Osteoblast (primary cell): Measurements from ENCODE around the gene PRSS35. TPM values are rescaled to one million over a fixed set of nuclear protein-coding genes. Genes with fewer than 3 reads are reported as not detected.
A peak's percentile ranks its signal among the peaks of the same experiment; 100 is the strongest.

Source experiments
- DNase-seq: peaks from one replicate; pipeline ENCODE4 v3.0.0; 2011; ENCODE audit warnings: low spot score, mixed read lengths; ENCODE audit not compliant: insufficient read length; ENCODE audit errors: missing footprints
- H2AFZ ChIP-seq: 2 replicates; pipeline ENCODE4 v1.6.0; 2011; ENCODE audit warnings: mild to moderate bottlenecking, low read length
- H3K27ac ChIP-seq: 2 replicates; pipeline ENCODE4 v1.5.1; 2011; ENCODE audit warnings: mild to moderate bottlenecking, low read depth, low read length, moderate library complexity
- H3K27me3 ChIP-seq: 2 replicates; pipeline ENCODE4 v1.6.0; 2012; ENCODE audit warnings: mild to moderate bottlenecking, control low read depth, inconsistent platforms, low read length, moderate library complexity; ENCODE audit not compliant: insufficient read depth
- H3K36me3 ChIP-seq: 2 replicates; pipeline ENCODE4 v1.5.1; 2011; ENCODE audit warnings: mild to moderate bottlenecking, low read length, control low read depth, moderate library complexity; ENCODE audit not compliant: insufficient read depth
- H3K4me1 ChIP-seq: 2 replicates; pipeline ENCODE4 v1.5.1; 2011; ENCODE audit warnings: mild to moderate bottlenecking, low read length, control low read depth, moderate library complexity; ENCODE audit not compliant: insufficient read depth
- H3K4me2 ChIP-seq: 2 replicates; pipeline ENCODE4 v1.6.0; 2011; ENCODE audit warnings: mild to moderate bottlenecking, low read length; ENCODE audit not compliant: insufficient read depth
- H3K4me3 ChIP-seq: fragments of 200-600 bp; sonication (generic); 3 replicates; pipeline ENCODE4 v1.5.1; 2012; ENCODE audit warnings: mild to moderate bottlenecking, low read length, inconsistent platforms; ENCODE audit not compliant: insufficient read depth
- H3K79me2 ChIP-seq: 2 replicates; pipeline ENCODE4 v1.6.0; 2012; ENCODE audit warnings: mild to moderate bottlenecking, low read length, control low read depth, inconsistent platforms; ENCODE audit not compliant: insufficient read depth
- H3K9me3 ChIP-seq: 2 replicates; pipeline ENCODE4 v1.5.1; 2011; ENCODE audit warnings: low read depth, low read length, control low read depth
- H4K20me1 ChIP-seq: 2 replicates; pipeline ENCODE4 v1.6.0; 2012; ENCODE audit warnings: mild to moderate bottlenecking, low read length, control low read depth; ENCODE audit not compliant: insufficient read depth
- total RNA-seq: library from RNA; depleted of rRNA; stranded (reverse); fragments of >200 nt; gene quantifications from 2 replicates; pipeline ENCODE4 v1.2.3, GENCODE V29; 2012
- TF ChIP-seq, protein P1 (sequence below): IDR thresholded peaks from 2 replicates; pipeline ENCODE4 v1.5.1; 2011; ENCODE audit warnings: mild to moderate bottlenecking, low read depth, low read length, moderate library complexity; ENCODE audit errors: extremely low read depth

Gene PRSS35
- total RNA-seq, 1 donor = 1.1 TPM

DNA sequence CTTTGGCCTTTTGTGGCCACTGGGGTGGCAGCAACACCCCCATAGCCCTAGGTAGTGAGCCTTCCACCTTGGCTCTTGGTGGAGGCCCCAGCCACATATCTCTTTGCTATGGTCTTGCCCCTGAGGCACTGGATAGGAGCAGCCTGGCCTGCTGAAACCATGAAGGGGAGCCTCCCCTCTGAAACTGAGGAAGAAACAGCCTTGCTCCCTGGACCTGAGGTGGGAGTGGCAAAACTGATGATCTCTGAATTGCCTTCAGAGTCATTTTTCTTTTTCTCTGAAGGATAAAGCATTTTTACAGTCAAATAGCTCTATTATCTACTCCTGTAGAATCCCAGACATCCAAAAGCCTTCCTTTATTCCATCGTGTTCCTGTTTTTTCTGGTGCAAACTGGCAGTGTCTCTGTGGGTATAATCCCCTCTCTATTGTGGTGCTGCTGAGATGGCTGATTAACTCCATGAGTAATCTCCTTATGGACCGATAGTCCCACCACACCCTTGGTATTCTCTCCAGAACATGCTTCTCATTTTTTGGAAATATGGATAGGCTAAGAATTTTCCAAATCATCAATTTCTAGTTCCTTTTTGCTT, 22.0 kb upstream of the PRSS35 start:
- Histone ChIP-seq H3K4me2 (no peak overlapping the region), H3K79me2 (no peaks in the 10 kb centered on the region), H3K36me3 (no peaks in the 10 kb centered on the region), H4K20me1 (no peaks in the 10 kb centered on the region), H3K4me3 (no peak overlapping the region), H3K27ac (no peak overlapping the region), H3K4me1 (no peaks in the 10 kb centered on the region), H3K9me3 (no peaks in the 10 kb centered on the region), H3K27me3 (no peaks in the 10 kb centered on the region), H2AFZ (no peak overlapping the region)
- no peak for DNase-seq
- TF ChIP-seq, protein P1, sequence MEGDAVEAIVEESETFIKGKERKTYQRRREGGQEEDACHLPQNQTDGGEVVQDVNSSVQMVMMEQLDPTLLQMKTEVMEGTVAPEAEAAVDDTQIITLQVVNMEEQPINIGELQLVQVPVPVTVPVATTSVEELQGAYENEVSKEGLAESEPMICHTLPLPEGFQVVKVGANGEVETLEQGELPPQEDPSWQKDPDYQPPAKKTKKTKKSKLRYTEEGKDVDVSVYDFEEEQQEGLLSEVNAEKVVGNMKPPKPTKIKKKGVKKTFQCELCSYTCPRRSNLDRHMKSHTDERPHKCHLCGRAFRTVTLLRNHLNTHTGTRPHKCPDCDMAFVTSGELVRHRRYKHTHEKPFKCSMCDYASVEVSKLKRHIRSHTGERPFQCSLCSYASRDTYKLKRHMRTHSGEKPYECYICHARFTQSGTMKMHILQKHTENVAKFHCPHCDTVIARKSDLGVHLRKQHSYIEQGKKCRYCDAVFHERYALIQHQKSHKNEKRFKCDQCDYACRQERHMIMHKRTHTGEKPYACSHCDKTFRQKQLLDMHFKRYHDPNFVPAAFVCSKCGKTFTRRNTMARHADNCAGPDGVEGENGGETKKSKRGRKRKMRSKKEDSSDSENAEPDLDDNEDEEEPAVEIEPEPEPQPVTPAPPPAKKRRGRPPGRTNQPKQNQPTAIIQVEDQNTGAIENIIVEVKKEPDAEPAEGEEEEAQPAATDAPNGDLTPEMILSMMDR = no peak

DNA sequence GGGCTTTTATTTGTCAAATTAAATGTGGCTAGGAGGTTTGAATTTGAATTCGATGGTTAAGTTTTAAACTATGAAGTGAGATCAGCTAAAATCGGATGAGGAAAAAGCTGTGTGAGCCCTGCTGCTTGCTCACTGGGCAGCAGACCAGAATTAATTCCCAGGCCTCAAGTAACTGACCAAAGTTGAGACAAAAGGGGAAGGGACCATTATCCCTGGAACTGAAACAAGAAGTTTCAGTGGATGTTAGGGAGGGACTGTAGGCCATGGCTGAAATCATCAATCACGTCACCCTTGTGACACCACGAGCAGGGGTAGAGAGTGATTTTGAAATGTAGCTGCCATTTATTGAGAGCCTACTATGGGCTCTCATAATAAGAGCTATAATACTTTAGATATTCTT, 7.0 kb upstream of the PRSS35 start:
- Histone ChIP-seq H3K4me1 (no peaks in the 10 kb centered on the region), H2AFZ (no peak overlapping the region), H3K36me3 (no peaks in the 10 kb centered on the region), H3K4me3 (no peak overlapping the region), H4K20me1 (no peaks in the 10 kb centered on the region), H3K79me2 (no peaks in the 10 kb centered on the region), H3K4me2 (no peak overlapping the region), H3K9me3 (no peaks in the 10 kb centered on the region), H3K27ac (no peak overlapping the region), H3K27me3 (no peaks in the 10 kb centered on the region)
- TF ChIP-seq, protein P1 = no peak
- DNase-seq = no peak

DNA sequence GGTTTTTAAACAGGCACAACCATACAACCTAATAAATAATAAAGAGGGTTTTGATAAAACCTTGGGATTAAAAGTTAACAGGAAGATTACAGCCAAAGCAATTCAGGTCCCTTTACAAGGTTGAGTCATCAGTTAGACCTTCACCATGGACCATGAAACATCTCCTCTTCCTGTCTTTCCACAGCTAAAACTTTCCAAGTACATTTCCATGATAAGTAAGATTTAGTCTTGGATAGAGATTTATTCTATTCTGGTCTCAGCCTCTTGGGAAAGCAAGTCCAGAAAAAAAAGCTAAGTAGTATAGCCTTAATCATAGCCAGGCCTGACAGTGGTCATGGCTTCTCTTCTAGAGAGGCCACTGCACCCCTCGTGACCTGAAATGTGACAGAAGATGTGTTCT, 2.9 kb upstream of the PRSS35 start:
- TF ChIP-seq, protein P1 = no peak
- Histone ChIP-seq H3K4me3 (no peak overlapping the region), H3K4me2 (no peak overlapping the region), H2AFZ (no peak overlapping the region), H3K9me3 (no peaks in the 10 kb centered on the region), H3K27ac (no peak overlapping the region), H3K79me2 (no peaks in the 10 kb centered on the region), H4K20me1 (no peaks in the 10 kb centered on the region), H3K36me3 (no peaks in the 10 kb centered on the region), H3K4me1 (peaks cover 3% of the 10 kb centered on the region), H3K27me3 (no peaks in the 10 kb centered on the region)
- peak; percentile 45 for DNase-seq

DNA sequence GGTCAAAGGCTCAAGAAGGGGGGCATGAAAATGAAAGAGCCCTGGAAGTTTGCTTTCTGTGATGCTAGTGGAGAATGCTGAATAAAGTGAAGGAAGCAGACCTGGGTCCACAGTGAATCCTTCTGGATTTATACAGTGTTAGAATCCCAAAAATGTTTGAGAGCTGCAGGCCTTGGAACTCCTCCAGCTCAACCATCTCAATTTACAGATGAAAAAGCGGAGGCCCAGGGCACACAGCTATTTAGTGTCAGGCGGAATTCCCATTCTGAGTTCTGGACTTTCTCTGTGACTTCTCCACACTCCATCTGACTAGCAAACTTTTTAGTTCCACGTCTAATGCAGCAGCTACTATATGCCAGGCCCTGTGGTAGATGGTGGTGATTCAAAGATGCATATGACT, 1.5 kb upstream of the PRSS35 start:
- Histone ChIP-seq H3K79me2 (no peaks in the 10 kb centered on the region), H3K36me3 (no peaks in the 10 kb centered on the region), H3K9me3 (no peaks in the 10 kb centered on the region), H3K4me1 (peaks cover 3% of the 10 kb centered on the region), H4K20me1 (no peaks in the 10 kb centered on the region), H3K4me2 (no peak overlapping the region), H2AFZ (no peak overlapping the region), H3K4me3 (no peak overlapping the region), H3K27me3 (no peaks in the 10 kb centered on the region), H3K27ac (no peak overlapping the region)
- no peak for DNase-seq
- TF ChIP-seq, protein P1 = no peak
